GM12892 (cell line): ENCODE measurements around the gene DHDDS.
"Not testable (repeated sequence)": the region's sequence is repeated elsewhere in the genome, so short reads cannot be mapped to it uniquely, and the experiment has no call there.

Source experiments
- DNase-seq: peaks from one replicate; pipeline ENCODE4 v3.0.0; 2011; ENCODE audit not compliant: insufficient read length
- FAIRE-seq: peaks from 2 replicates; lab custom pipeline; 2011; peaks lifted over from hg19 to GRCh38; lab: Jason Lieb, UNC
- POLR2A ChIP-seq: IDR thresholded peaks from 2 replicates; pipeline ENCODE4 v1.6.1; 2011; ENCODE audit warnings: low read depth, low read length, control low read depth
- POLR2AphosphoS5 ChIP-seq: IDR thresholded peaks from 2 replicates; pipeline ENCODE4 v1.6.1; 2011; ENCODE audit warnings: low read depth, low read length, control low read depth
- TAF1 ChIP-seq: IDR thresholded peaks from 2 replicates; pipeline ENCODE4 v1.6.1; 2011; ENCODE audit warnings: low read depth, mild to moderate bottlenecking, control low read depth, low read length, borderline replicate concordance

The DHDDS gene

GRCh38 chr1:26483980-26484379, 51.9 kb downstream of the DHDDS start:
- FAIRE-seq (no peak), DNase-seq (no peak)
- TF ChIP-seq POLR2AphosphoS5 (no peak), TAF1 (no peak), POLR2A (no peak)

DNA sequence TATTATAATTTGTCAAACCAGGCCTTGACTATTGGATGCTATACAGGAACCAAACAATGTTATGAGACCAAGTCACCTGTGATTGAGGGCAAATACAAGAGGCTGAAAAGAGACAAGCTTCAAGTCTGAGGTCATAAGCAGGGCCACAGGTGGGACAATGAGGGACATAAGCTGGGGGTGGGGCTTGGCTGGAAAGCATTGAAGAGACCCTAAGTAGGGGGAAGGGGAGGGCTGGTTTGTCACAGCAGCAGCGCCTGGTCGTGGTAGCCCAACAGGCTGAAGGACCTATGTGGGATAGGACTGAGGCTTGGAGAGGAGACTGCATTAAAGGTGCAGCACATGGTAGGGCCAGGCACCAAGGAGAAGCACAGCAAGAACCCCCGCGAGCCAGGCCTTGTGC, 58.0 kb downstream of the DHDDS start:
- FAIRE-seq (no peak), DNase-seq (no peak)
- TF ChIP-seq TAF1 (no peak), POLR2AphosphoS5 (no peak), POLR2A (no peak)

GRCh38 chr1:26493267-26493666, 61.1 kb downstream of the DHDDS start:
- no peak for DNase-seq
- TF ChIP-seq TAF1, result no peak
- no peak for TF ChIP-seq POLR2AphosphoS5
- no peak for TF ChIP-seq POLR2A
- FAIRE-seq, result peak; percentile 9

- no peak for DNase-seq
- TF ChIP-seq POLR2AphosphoS5 (no peak), TAF1 (no peak), POLR2A (no peak)
- no peak for FAIRE-seq
Measured at GRCh38 chr1:26493938-26494337, 61.8 kb downstream of the DHDDS start.

GRCh38 chr1:26496861-26497260, 64.7 kb downstream of the DHDDS start:
- TF ChIP-seq TAF1 (no peak), POLR2A (no peak), POLR2AphosphoS5 (no peak)
- FAIRE-seq (no peak), DNase-seq (no peak)

DNA sequence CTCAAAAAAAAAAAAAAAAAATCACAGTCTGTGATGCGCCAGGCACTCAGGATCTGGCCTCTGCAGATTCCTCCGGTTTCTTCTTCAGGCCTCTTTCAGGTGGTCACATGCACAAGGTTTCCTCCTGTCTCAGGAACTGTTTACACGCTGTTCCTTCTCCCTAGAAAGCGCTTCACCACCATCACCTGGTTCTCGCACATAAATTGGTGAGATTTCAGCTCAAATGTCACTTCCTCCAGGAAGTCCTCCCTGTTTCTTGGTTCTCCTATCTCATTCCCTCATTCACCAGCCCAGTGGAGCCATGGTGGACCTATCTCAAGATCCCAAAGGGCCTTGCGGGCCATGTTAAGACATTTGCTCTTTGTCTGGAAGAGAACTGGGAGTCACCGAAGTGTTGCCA, 66.8 kb downstream of the DHDDS start:
- TF ChIP-seq POLR2A, result no peak
- no peak for TF ChIP-seq TAF1
- no peak for TF ChIP-seq POLR2AphosphoS5
- no peak for DNase-seq
- FAIRE-seq, result peak; percentile 17

DNA sequence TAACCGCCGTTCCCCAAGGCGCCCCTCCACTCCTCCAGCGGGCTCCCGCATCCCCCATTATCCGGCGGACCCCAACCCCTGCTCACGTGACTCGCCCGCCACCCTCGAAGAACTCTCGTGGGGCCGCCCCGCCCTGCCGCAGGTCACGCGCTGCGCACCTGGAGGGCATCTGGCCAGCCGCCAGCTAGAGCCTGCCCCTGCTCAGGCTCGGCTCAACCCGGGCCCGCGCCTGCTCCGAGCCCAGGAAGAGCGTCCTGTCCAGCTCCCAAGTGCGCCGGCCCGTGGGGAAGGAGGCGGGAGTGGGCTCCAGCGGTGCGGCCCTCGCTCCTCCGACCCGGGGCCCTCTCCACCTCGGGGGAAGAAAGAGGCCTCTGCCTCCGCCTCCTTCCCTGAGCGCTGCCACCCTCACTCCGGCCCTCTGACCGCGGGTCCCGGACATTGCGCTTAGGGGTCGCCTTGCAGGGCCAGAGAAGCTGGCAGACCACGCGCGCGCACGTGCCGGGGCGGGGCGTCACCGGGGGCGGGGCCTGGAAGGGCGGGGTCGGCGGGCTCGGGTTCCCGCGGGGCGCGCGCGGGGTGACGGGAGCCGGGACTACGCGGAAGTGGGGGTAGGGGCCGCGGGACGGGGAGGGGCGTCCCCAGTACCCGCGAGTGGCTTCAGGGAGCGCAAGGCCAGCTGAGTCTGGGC, 68.5 kb downstream of the DHDDS start:
- FAIRE-seq (no peak), DNase-seq (peak; percentile 88)
- TF ChIP-seq POLR2A (no peak), TAF1 (peak; percentile 83), POLR2AphosphoS5 (no peak)

DNA sequence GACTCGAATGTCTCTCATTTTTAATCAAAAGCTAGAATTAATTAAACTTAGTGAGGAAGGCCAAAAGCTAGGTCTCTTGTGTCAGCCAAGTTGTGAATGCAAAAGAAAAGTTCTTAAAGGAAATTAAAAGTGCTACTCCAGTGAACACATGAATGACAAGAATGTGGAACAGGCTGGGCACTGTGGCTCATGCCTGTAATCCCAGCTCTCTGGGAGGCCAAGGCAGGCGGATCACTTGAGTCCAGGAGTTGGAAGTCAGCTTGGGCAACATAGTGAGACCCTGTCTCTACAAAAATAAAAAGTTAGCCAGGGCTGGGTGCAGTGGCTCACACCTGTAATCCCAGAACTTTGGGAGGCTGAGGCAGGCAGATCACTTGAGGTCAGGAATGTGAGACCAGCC, 78.6 kb downstream of the DHDDS start:
- not testable (repeated sequence) for FAIRE-seq, DNase-seq

- not testable (repeated sequence) for DNase-seq, FAIRE-seq
Measured at GRCh38 chr1:26515836-26516235, 83.7 kb downstream of the DHDDS start.

GRCh38 chr1:26516987-26517765, 85.1 kb downstream of the DHDDS start:
- TF ChIP-seq POLR2AphosphoS5 (no peak), TAF1 (no peak), POLR2A (no peak)
- FAIRE-seq (no peak), DNase-seq (no peak)

DNA sequence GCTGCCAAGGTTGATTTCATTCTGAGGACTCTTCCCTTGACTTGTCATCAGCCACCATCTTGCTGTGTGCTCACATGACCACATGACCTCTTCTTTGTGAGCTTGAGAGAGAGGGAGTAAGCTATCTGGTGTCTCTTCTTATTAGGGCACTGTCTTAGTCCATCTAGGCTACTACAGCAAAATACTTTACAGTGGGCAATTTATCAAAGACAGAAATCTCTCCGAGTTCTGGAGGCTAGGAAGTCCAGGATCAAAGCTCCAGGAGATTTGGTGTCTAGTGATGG, 85.6 kb downstream of the DHDDS start:
- no peak for FAIRE-seq
- TF ChIP-seq POLR2AphosphoS5 (no peak), TAF1 (no peak), POLR2A (no peak)

DNA sequence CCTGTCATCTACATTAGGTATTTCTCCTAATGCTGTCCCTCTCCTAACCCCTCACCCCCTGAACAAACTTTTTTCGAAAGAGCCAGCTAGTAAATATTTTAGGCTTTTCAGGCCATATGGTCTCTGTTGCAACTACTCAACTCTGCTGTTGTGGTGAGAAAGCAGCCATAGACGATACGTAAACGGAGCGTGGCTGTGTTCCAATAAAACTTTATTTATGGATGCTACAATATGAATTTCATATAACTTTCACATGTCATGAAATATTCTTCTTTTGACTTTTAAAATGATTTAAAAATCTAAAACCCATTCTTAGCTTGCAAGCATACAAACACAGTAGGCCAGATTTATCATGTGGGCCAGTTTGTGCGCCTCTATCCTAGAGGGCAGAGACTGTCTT, 86.2 kb downstream of the DHDDS start:
- FAIRE-seq (no peak), DNase-seq (no peak)
- no peak for TF ChIP-seq TAF1
- no peak for TF ChIP-seq POLR2AphosphoS5
- no peak for TF ChIP-seq POLR2A

More for the DNA sequence above, 85.6 kb downstream of the DHDDS start:
- no peak for DNase-seq

- TF ChIP-seq TAF1 (no peak), POLR2A (no peak)
- peak; percentile 46 for FAIRE-seq
- DNase-seq, result no peak
Measured at GRCh38 chr1:26520339-26520738, 88.2 kb downstream of the DHDDS start.
